GM23248 (cell line): ENCODE data around the gene ABHD12B. TPM values are rescaled to one million over a fixed set of nuclear protein-coding genes. Genes with fewer than 3 reads are reported as not detected.

Experiments
- DNase-seq: peaks from one replicate; pipeline ENCODE4 v3.0.0-alpha.2; 2015
- H2AFZ ChIP-seq: fragments of 200-600 bp; sonication (generic); 2 replicates; pipeline ENCODE4 v1.6.1; 2016; ENCODE audit warnings: antibody characterized with exemption
- H3F3A ChIP-seq: fragments of 200-600 bp; sonication (generic); 2 replicates; pipeline ENCODE4 v1.6.1; 2016; ENCODE audit warnings: mild to moderate bottlenecking, antibody characterized with exemption, mixed run types; ENCODE audit not compliant: insufficient read depth
- H3K27ac ChIP-seq: fragments of 200-600 bp; sonication (generic); 2 replicates; pipeline ENCODE4 v1.5.1; 2016; ENCODE audit warnings: mild to moderate bottlenecking
- H3K27me3 ChIP-seq: fragments of 200-600 bp; sonication (generic); replicated peaks from 2 replicates; pipeline ENCODE4 v1.6.1; 2016; ENCODE audit warnings: mild to moderate bottlenecking; ENCODE audit not compliant: insufficient read depth
- H3K36me3 ChIP-seq: fragments of 200-600 bp; sonication (generic); 2 replicates; pipeline ENCODE4 v1.6.1; 2016; ENCODE audit warnings: low read depth, mild to moderate bottlenecking
- H3K4me1 ChIP-seq: fragments of 200-600 bp; sonication (generic); 2 replicates; pipeline ENCODE4 v1.6.1; 2016; ENCODE audit warnings: mild to moderate bottlenecking; ENCODE audit not compliant: insufficient read depth
- H3K4me2 ChIP-seq: fragments of 200-600 bp; sonication (generic); one replicate; pipeline ENCODE4 v1.6.1; 2016; ENCODE audit warnings: mild to moderate bottlenecking; ENCODE audit not compliant: unreplicated experiment
- H3K4me3 ChIP-seq: fragments of 200-600 bp; sonication (generic); 2 replicates; pipeline ENCODE4 v1.5.1; 2016; ENCODE audit warnings: mild to moderate bottlenecking
- H3K79me2 ChIP-seq: fragments of 200-600 bp; sonication (generic); 2 replicates; pipeline ENCODE4 v1.6.1; 2016; ENCODE audit warnings: mild to moderate bottlenecking; ENCODE audit not compliant: insufficient read depth
- H3K9ac ChIP-seq: fragments of 200-600 bp; sonication (generic); 2 replicates; pipeline ENCODE4 v1.6.1; 2016; ENCODE audit warnings: mild to moderate bottlenecking
- H3K9me2 ChIP-seq: fragments of 200-600 bp; sonication (generic); 2 replicates; pipeline ENCODE4 v1.6.1; 2016; ENCODE audit warnings: mixed run types, mild to moderate bottlenecking, moderate library complexity; ENCODE audit not compliant: insufficient read depth
- H3K9me3 ChIP-seq: fragments of 200-600 bp; sonication (generic); one replicate; pipeline ENCODE4 v1.6.1; 2017; ENCODE audit warnings: low read depth
- H4K20me1 ChIP-seq: fragments of 200-600 bp; sonication (generic); 2 replicates; pipeline ENCODE4 v1.6.0; 2016; ENCODE audit not compliant: insufficient read depth
- EZH2 ChIP-seq: fragments of 200-600 bp; sonication (generic); IDR thresholded peaks from 2 replicates; pipeline ENCODE4 v1.6.1; 2018; ENCODE audit warnings: antibody characterized with exemption, mild to moderate bottlenecking; ENCODE audit not compliant: insufficient read depth, poor library complexity, severe bottlenecking
- EZH2phosphoT487 ChIP-seq: fragments of 200-600 bp; sonication (generic); IDR thresholded peaks from 2 replicates; pipeline ENCODE4 v1.6.1; 2018; ENCODE audit warnings: antibody characterized with exemption, moderate library complexity, mild to moderate bottlenecking, low read depth; ENCODE audit not compliant: insufficient read depth
- WGBS, 2 experiments: methylation state at CpG; one replicate each; pipeline ENCODE4 v1.1.6; 2015 to 2017; ENCODE audit warnings: low lambda C conversion rate in 2 of 2, low coverage in 1 of 2; ENCODE audit errors: missing lambda C conversion rate in 2 of 2; 5-methylcytosine and 5-hydroxymethylcytosine counted together
- in situ Hi-C: fragments of 300-500 bp; cut with MboI; formaldehyde crosslinking; loops from 2 replicates; pipeline ENCODE4 v1.15.0; 2020
- polyA plus RNA-seq: library from polyadenylated mRNA; unstranded; fragments of >200 nt; fragmentation: Nextera tagmentation; extraction: Ambion mirVana; gene quantifications from 2 replicates; pipeline ENCODE4 v1.2.1, GENCODE V29; 2016
- total RNA-seq: library from RNA; depleted of rRNA; stranded (reverse); fragments of >200 nt; shearing (Covaris generic); gene quantifications from 2 replicates; pipeline ENCODE4 v1.2.3, GENCODE V29; 2014

ABHD12B gene
- total and polyA plus RNA-seq, 2 experiments from 2014 or later, result 0.31 TPM; not detected in 1

- Histone ChIP-seq H3K4me1 (peaks cover 45% of the 10 kb centered on the region), H3K36me3 (peaks cover 17% of the 10 kb centered on the region), H3K9ac (no peak overlapping the region), H3F3A (peaks cover 24% of the 10 kb centered on the region), H3K4me2 (no peak overlapping the region), H3K9me3 (no peaks in the 10 kb centered on the region), H3K79me2 (no peaks in the 10 kb centered on the region), H3K27ac (no peak overlapping the region), H3K27me3 (no peaks in the 10 kb centered on the region), H2AFZ (no peak overlapping the region), H3K4me3 (no peak overlapping the region), H3K9me2 (no peaks in the 10 kb centered on the region), H4K20me1 (no peaks in the 10 kb centered on the region)
- no peak for TF ChIP-seq EZH2phosphoT487
- TF ChIP-seq EZH2, result no peak
- 93 to 97% methylated on average over 4 of the region's 4 CpGs for WGBS, 2 experiments
- in situ Hi-C loops, result no loop called here
- no peak for DNase-seq
Measured at GRCh38 chr14:50932592-50933495, 61.0 kb downstream of the ABHD12B start.

GRCh38 chr14:50935126-50936015 lies 63.5 kb downstream of the ABHD12B start:
- H3K4me3 ChIP-seq, result no peak overlapping the region
- H3K9ac ChIP-seq, result no peak overlapping the region
- peaks cover 25% of the 10 kb centered on the region for H3F3A ChIP-seq
- no peak overlapping the region for H2AFZ ChIP-seq
- H3K9me3 ChIP-seq, result no peaks in the 10 kb centered on the region
- 90 to 94% methylated on average over 5 of the region's 5 CpGs for WGBS, 2 experiments
- DNase-seq, result no peak
- no peaks in the 10 kb centered on the region for H4K20me1 ChIP-seq
- H3K4me1 ChIP-seq, result peaks cover 33% of the 10 kb centered on the region
- H3K9me2 ChIP-seq, result no peaks in the 10 kb centered on the region
- H3K79me2 ChIP-seq, result no peaks in the 10 kb centered on the region
- in situ Hi-C loops, result no loop called here
- no peak overlapping the region for H3K4me2 ChIP-seq
- H3K36me3 ChIP-seq, result peaks cover 13% of the 10 kb centered on the region
- TF ChIP-seq EZH2 (no peak), EZH2phosphoT487 (no peak)
- H3K27me3 ChIP-seq, result no peaks in the 10 kb centered on the region
- H3K27ac ChIP-seq, result no peak overlapping the region

- no peak overlapping the region for H3K9ac ChIP-seq
- H3K27me3 ChIP-seq, result no peaks in the 10 kb centered on the region
- no peak for TF ChIP-seq EZH2
- no peak for TF ChIP-seq EZH2phosphoT487
- no peaks in the 10 kb centered on the region for H3K79me2 ChIP-seq
- H3K9me3 ChIP-seq, result no peaks in the 10 kb centered on the region
- 80 to 82% methylated on average over 2 of the region's 2 CpGs for WGBS, 2 experiments
- DNase-seq, result no peak
- H3F3A ChIP-seq, result peaks cover 26% of the 10 kb centered on the region
- no peak overlapping the region for H3K27ac ChIP-seq
- H3K36me3 ChIP-seq, result peaks cover 6% of the 10 kb centered on the region; the same call in 1 of the 2 replicates
- in situ Hi-C loops, result no loop called here
- peaks cover 39% of the 10 kb centered on the region for H3K4me1 ChIP-seq
- no peak overlapping the region for H2AFZ ChIP-seq
- no peaks in the 10 kb centered on the region for H4K20me1 ChIP-seq
- H3K9me2 ChIP-seq, result no peaks in the 10 kb centered on the region
- H3K4me2 ChIP-seq, result no peak overlapping the region
- no peak overlapping the region for H3K4me3 ChIP-seq
Measured at GRCh38 chr14:50936016-50936340, 64.1 kb downstream of the ABHD12B start.

- no peaks in the 10 kb centered on the region for H3K36me3 ChIP-seq
- in situ Hi-C loops, result no loop called here
- H3K9ac ChIP-seq, result 0 out of 2 replicates have a peak overlapping the region, but pooled peaks have one; percentile 2
- WGBS, 2 experiments, result 89% methylated on average over 2 of the region's 2 CpGs
- H3K9me2 ChIP-seq, result no peaks in the 10 kb centered on the region
- no peaks in the 10 kb centered on the region for H3K27me3 ChIP-seq
- H3K9me3 ChIP-seq, result no peaks in the 10 kb centered on the region
- no peak for TF ChIP-seq EZH2phosphoT487
- TF ChIP-seq EZH2, result no peak
- peaks cover 40% of the 10 kb centered on the region for H3K4me1 ChIP-seq
- no peaks in the 10 kb centered on the region for H4K20me1 ChIP-seq
- H3F3A ChIP-seq, result peaks cover 33% of the 10 kb centered on the region
- no peak overlapping the region; the same call in 1 of the 2 replicates for H3K27ac ChIP-seq
- H3K79me2 ChIP-seq, result no peaks in the 10 kb centered on the region
- peak overlapping the region; percentile 17 for H3K4me2 ChIP-seq
- DNase-seq, result no peak
- no peak overlapping the region for H2AFZ ChIP-seq
- H3K4me3 ChIP-seq, result no peak overlapping the region; the same call in 1 of the 2 replicates
Measured at GRCh38 chr14:50936882-50937281, 65.0 kb downstream of the ABHD12B start.
